ENCODE results near the gene OXLD1.

OXLD1 gene

DNA sequence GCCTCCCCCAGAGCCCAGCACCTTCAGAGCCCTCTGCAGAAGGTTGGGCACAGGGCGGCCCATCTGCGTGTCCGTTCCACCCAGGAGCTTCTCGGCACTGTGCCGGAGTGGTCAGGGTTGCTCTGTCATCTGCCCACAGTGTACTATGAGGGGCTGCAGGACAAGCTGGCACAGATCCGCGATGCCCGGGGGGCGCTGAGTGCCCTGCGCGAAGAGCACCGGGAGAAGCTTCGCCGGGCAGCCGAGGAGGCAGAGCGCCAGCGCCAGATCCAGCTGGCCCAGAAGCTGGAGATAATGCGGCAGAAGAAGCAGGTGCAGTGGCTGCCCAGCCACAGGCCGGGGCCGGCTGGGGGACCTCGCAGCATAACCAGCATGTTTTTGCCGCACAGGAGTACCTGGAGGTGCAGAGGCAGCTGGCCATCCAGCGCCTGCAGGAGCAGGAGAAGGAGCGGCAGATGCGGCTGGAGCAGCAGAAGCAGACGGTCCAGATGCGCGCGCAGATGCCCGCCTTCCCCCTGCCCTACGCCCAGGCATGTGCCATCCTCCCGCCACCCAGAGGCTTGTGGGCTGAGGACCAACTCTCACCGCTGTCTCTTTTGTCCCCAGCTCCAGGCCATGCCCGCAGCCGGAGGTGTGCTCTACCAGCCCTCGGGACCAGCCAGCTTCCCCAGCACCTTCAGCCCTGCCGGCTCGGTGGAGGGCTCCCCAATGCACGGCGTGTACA, 30.0 kb upstream of the OXLD1 start:
- Histone ChIP-seq H2BK5ac (ENCODE audit: low read depth, low read length, poor library complexity) (no peak overlapping the region), H3K4me2 (ENCODE audit: low read length) (no peak overlapping the region), H3K9me3 (ENCODE audit: insufficient read depth, low read depth, low read length) (no peaks in the 10 kb centered on the region), H3K18ac (ENCODE audit: low read length) (no peak overlapping the region), H2AK5ac (ENCODE audit: low read length) (no peak overlapping the region), H3K4me3 (ENCODE audit: low read depth, low read length) (no peak overlapping the region), H3K27me3 (ENCODE audit: insufficient read depth, low read length) (no peaks in the 10 kb centered on the region), H3K4me1 (ENCODE audit: control insufficient read depth in 1 of 2, insufficient read depth in 2 of 2, low read length in 2 of 2) (peaks cover 0 to under 1% of the 10 kb centered on the region in 2 experiments), H3K79me2 (ENCODE audit: control insufficient read depth, insufficient read depth, low read length, poor library complexity) (no peaks in the 10 kb centered on the region), H4K12ac (ENCODE audit: low read depth, low read length) (no peak overlapping the region), H3K14ac (ENCODE audit: low read length) (no peak overlapping the region), H3K9ac (ENCODE audit: low read length) (no peak overlapping the region), H2BK12ac (ENCODE audit: low read length) (no peak overlapping the region), H3K79me1 (ENCODE audit: low read length) (no peaks in the 10 kb centered on the region), H2AFZ (ENCODE audit: insufficient read depth, low read length, poor library complexity) (no peak overlapping the region), H3K4ac (ENCODE audit: low read depth, low read length) (no peak overlapping the region), H4K91ac (ENCODE audit: low read depth, low read length) (no peak overlapping the region), H3K36me3 (ENCODE audit: control insufficient read depth in 1 of 2, insufficient read depth in 2 of 2, low read length in 2 of 2) (peaks cover 83 to 89% of the 10 kb centered on the region in 2 experiments), H3K23ac (ENCODE audit: low read length) (no peak overlapping the region), H2BK120ac (ENCODE audit: insufficient read depth, low read length, poor library complexity) (no peak overlapping the region), H3K27ac (ENCODE audit: low read depth, low read length) (no peak overlapping the region), H4K8ac (ENCODE audit: low read depth, low read length) (no peak overlapping the region)
- no peak for DNase-seq
- WGBS (ENCODE audit: extremely low coverage, insufficient coverage, insufficient read length), result no CpG with 5 or more reads among the region's 40 CpGs

GRCh38 chr17:81695801-81696200, 29.4 kb upstream of the OXLD1 start:
- Histone ChIP-seq H3K4me1 (ENCODE audit: control insufficient read depth in 1 of 2, insufficient read depth in 2 of 2, low read length in 2 of 2) (no peaks in the 10 kb centered on the region), H3K27ac (ENCODE audit: low read depth, low read length) (no peak overlapping the region), H3K9ac (ENCODE audit: low read length) (no peak overlapping the region), H3K79me1 (ENCODE audit: low read length) (no peaks in the 10 kb centered on the region), H4K12ac (ENCODE audit: low read depth, low read length) (no peak overlapping the region), H3K23ac (ENCODE audit: low read length) (no peak overlapping the region), H3K14ac (ENCODE audit: low read length) (no peak overlapping the region), H3K4me2 (ENCODE audit: low read length) (no peak overlapping the region), H2AK5ac (ENCODE audit: low read length) (no peak overlapping the region), H2BK12ac (ENCODE audit: low read length) (no peak overlapping the region), H3K4me3 (ENCODE audit: low read depth, low read length) (no peak overlapping the region), H2BK120ac (ENCODE audit: insufficient read depth, low read length, poor library complexity) (no peak overlapping the region), H2AFZ (ENCODE audit: insufficient read depth, low read length, poor library complexity) (no peak overlapping the region), H3K4ac (ENCODE audit: low read depth, low read length) (no peak overlapping the region), H4K91ac (ENCODE audit: low read depth, low read length) (no peak overlapping the region), H3K18ac (ENCODE audit: low read length) (no peak overlapping the region), H3K27me3 (ENCODE audit: insufficient read depth, low read length) (no peaks in the 10 kb centered on the region), H3K9me3 (ENCODE audit: insufficient read depth, low read depth, low read length) (no peaks in the 10 kb centered on the region), H3K79me2 (ENCODE audit: control insufficient read depth, insufficient read depth, low read length, poor library complexity) (no peaks in the 10 kb centered on the region), H2BK5ac (ENCODE audit: low read depth, low read length, poor library complexity) (no peak overlapping the region), H4K8ac (ENCODE audit: low read depth, low read length) (no peak overlapping the region), H3K36me3 (ENCODE audit: control insufficient read depth in 1 of 2, insufficient read depth in 2 of 2, low read length in 2 of 2) (peaks cover 83 to 89% of the 10 kb centered on the region in 2 experiments)
- peak; percentile 67 to 79 for DNase-seq
- no CpG with 5 or more reads among the region's 22 CpGs for WGBS (ENCODE audit: extremely low coverage, insufficient coverage, insufficient read length)

DNA sequence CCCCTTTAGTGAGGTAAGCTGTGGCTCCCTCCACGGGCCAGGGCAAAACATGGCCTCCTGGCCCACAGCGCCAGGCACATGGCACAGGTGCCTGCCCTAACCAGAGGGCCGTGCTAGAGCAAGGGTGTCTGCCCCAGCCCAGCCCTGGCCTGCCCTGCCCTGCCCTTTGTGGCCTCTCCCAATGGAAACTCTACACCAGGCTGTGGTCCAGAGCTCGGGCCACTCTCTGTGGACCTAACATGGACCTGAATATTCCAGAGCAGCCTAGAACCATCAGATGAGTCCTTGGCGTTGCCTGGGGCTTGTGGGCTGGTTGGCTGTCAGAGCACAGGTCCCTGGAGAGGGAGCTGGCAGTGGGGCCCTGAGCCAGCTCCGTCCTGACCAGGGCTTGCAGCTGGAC, 28.8 kb upstream of the OXLD1 start:
- Histone ChIP-seq H3K4me2 (ENCODE audit: low read length) (no peak overlapping the region), H2BK5ac (ENCODE audit: low read depth, low read length, poor library complexity) (no peak overlapping the region), H3K4ac (ENCODE audit: low read depth, low read length) (no peak overlapping the region), H3K27me3 (ENCODE audit: insufficient read depth, low read length) (no peaks in the 10 kb centered on the region), H3K4me3 (ENCODE audit: low read depth, low read length) (no peak overlapping the region), H3K18ac (ENCODE audit: low read length) (no peak overlapping the region), H4K8ac (ENCODE audit: low read depth, low read length) (no peak overlapping the region), H3K23ac (ENCODE audit: low read length) (no peak overlapping the region), H3K14ac (ENCODE audit: low read length) (no peak overlapping the region), H4K91ac (ENCODE audit: low read depth, low read length) (no peak overlapping the region), H3K27ac (ENCODE audit: low read depth, low read length) (no peak overlapping the region), H3K36me3 (ENCODE audit: control insufficient read depth in 1 of 2, insufficient read depth in 2 of 2, low read length in 2 of 2) (peaks cover 83 to 90% of the 10 kb centered on the region in 2 experiments), H3K9ac (ENCODE audit: low read length) (no peak overlapping the region), H4K12ac (ENCODE audit: low read depth, low read length) (no peak overlapping the region), H3K9me3 (ENCODE audit: insufficient read depth, low read depth, low read length) (no peaks in the 10 kb centered on the region), H3K79me1 (ENCODE audit: low read length) (no peaks in the 10 kb centered on the region), H3K79me2 (ENCODE audit: control insufficient read depth, insufficient read depth, low read length, poor library complexity) (no peaks in the 10 kb centered on the region), H2BK12ac (ENCODE audit: low read length) (no peak overlapping the region), H3K4me1 (ENCODE audit: control insufficient read depth in 1 of 2, insufficient read depth in 2 of 2, low read length in 2 of 2) (no peaks in the 10 kb centered on the region), H2AFZ (ENCODE audit: insufficient read depth, low read length, poor library complexity) (no peak overlapping the region), H2BK120ac (ENCODE audit: insufficient read depth, low read length, poor library complexity) (no peak overlapping the region), H2AK5ac (ENCODE audit: low read length) (no peak overlapping the region)
- no CpG with 5 or more reads among the region's 6 CpGs for WGBS (ENCODE audit: extremely low coverage, insufficient coverage, insufficient read length)
- DNase-seq, result no peak

DNA sequence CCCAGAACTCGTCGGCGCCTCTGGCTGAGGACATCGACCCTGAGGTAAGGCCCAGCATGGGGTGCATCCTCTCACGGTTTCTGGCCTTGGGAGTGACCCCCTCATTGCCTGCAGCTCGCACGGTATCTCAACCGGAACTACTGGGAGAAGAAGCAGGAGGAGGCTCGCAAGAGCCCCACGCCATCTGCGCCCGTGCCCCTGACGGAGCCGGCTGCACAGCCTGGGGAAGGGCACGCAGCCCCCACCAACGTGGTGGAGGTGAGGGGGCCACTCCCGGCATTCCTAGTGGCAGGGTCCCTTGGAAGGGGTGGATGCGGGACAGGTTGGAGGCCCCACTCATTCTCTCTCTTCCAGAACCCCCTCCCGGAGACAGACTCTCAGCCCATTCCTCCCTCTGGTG, 28.4 kb upstream of the OXLD1 start:
- H3K14ac ChIP-seq (ENCODE audit: low read length), result no peak overlapping the region
- no peak overlapping the region for H2BK12ac ChIP-seq (ENCODE audit: low read length)
- H3K27ac ChIP-seq (ENCODE audit: low read depth, low read length), result no peak overlapping the region
- H4K8ac ChIP-seq (ENCODE audit: low read depth, low read length), result no peak overlapping the region
- no peak overlapping the region for H3K23ac ChIP-seq (ENCODE audit: low read length)
- no peak overlapping the region for H3K9ac ChIP-seq (ENCODE audit: low read length)
- H3K4me1 ChIP-seq (ENCODE audit: control insufficient read depth in 1 of 2, insufficient read depth in 2 of 2, low read length in 2 of 2), result no peaks in the 10 kb centered on the region
- no peak overlapping the region for H2BK120ac ChIP-seq (ENCODE audit: insufficient read depth, low read length, poor library complexity)
- H2AFZ ChIP-seq (ENCODE audit: insufficient read depth, low read length, poor library complexity), result no peak overlapping the region
- no CpG with 5 or more reads among the region's 19 CpGs for WGBS (ENCODE audit: extremely low coverage, insufficient coverage, insufficient read length)
- H2BK5ac ChIP-seq (ENCODE audit: low read depth, low read length, poor library complexity), result no peak overlapping the region
- no peak overlapping the region for H4K91ac ChIP-seq (ENCODE audit: low read depth, low read length)
- peaks cover 87 to 94% of the 10 kb centered on the region in 2 experiments for H3K36me3 ChIP-seq (ENCODE audit: control insufficient read depth in 1 of 2, insufficient read depth in 2 of 2, low read length in 2 of 2)
- no peaks in the 10 kb centered on the region for H3K9me3 ChIP-seq (ENCODE audit: insufficient read depth, low read depth, low read length)
- H3K79me1 ChIP-seq (ENCODE audit: low read length), result no peaks in the 10 kb centered on the region
- H3K79me2 ChIP-seq (ENCODE audit: control insufficient read depth, insufficient read depth, low read length, poor library complexity), result no peaks in the 10 kb centered on the region
- DNase-seq, result no peak
- no peaks in the 10 kb centered on the region for H3K27me3 ChIP-seq (ENCODE audit: insufficient read depth, low read length)
- H3K4me3 ChIP-seq (ENCODE audit: low read depth, low read length), result no peak overlapping the region
- H3K4me2 ChIP-seq (ENCODE audit: low read length), result no peak overlapping the region
- H4K12ac ChIP-seq (ENCODE audit: low read depth, low read length), result no peak overlapping the region
- no peak overlapping the region for H3K18ac ChIP-seq (ENCODE audit: low read length)
- H3K4ac ChIP-seq (ENCODE audit: low read depth, low read length), result no peak overlapping the region
- no peak overlapping the region for H2AK5ac ChIP-seq (ENCODE audit: low read length)
